A673 (cell line): ENCODE results near the gene PSMA1.

Experiments used
- EZH2 ChIP-seq: fragments of 200-600 bp; sonication (generic); IDR thresholded peaks from 2 replicates; pipeline ENCODE4 v1.6.1; 2017; ENCODE audit warnings: borderline replicate concordance, low read depth, mild to moderate bottlenecking, mixed read lengths, antibody characterized with exemption, low read length; ENCODE audit not compliant: poor library complexity, severe bottlenecking
- TF ChIP-seq, protein P1 (sequence below): fragments of 300-800, 200-600 bp; sonication (generic); conservative IDR thresholded peaks from 2 replicates; pipeline ENCODE4 v1.5.1; 2017; ENCODE audit warnings: low read depth, mild to moderate bottlenecking, antibody characterized with exemption, low read length, moderate library complexity, mixed read lengths

GRCh38 chr11:14455648-14456430 is 64.3 kb downstream of the PSMA1 start:
- no peak for TF ChIP-seq EZH2
- TF ChIP-seq, protein P1, sequence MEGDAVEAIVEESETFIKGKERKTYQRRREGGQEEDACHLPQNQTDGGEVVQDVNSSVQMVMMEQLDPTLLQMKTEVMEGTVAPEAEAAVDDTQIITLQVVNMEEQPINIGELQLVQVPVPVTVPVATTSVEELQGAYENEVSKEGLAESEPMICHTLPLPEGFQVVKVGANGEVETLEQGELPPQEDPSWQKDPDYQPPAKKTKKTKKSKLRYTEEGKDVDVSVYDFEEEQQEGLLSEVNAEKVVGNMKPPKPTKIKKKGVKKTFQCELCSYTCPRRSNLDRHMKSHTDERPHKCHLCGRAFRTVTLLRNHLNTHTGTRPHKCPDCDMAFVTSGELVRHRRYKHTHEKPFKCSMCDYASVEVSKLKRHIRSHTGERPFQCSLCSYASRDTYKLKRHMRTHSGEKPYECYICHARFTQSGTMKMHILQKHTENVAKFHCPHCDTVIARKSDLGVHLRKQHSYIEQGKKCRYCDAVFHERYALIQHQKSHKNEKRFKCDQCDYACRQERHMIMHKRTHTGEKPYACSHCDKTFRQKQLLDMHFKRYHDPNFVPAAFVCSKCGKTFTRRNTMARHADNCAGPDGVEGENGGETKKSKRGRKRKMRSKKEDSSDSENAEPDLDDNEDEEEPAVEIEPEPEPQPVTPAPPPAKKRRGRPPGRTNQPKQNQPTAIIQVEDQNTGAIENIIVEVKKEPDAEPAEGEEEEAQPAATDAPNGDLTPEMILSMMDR, result no peak
